ENCODE measurements around the gene ELOF1. TPM values are rescaled to one million over a fixed set of nuclear protein-coding genes. Genes with fewer than 3 reads are reported as not detected.
"Not testable (repeated sequence)": the region's sequence is repeated elsewhere in the genome, so short reads cannot be mapped to it uniquely, and the experiment has no call there.

ELOF1 gene
- total RNA-seq, result 32.1 TPM
- long read RNA-seq, transcript ELOF1-201 (4 exons, 1,019 nt), result major isoform, 14 of 23 reads
- long read RNA-seq, partial matches to known transcripts, result 2 of 23 reads
- long read RNA-seq, other reads (novel, unspliced or antisense), result 7 of 23 reads

DNA sequence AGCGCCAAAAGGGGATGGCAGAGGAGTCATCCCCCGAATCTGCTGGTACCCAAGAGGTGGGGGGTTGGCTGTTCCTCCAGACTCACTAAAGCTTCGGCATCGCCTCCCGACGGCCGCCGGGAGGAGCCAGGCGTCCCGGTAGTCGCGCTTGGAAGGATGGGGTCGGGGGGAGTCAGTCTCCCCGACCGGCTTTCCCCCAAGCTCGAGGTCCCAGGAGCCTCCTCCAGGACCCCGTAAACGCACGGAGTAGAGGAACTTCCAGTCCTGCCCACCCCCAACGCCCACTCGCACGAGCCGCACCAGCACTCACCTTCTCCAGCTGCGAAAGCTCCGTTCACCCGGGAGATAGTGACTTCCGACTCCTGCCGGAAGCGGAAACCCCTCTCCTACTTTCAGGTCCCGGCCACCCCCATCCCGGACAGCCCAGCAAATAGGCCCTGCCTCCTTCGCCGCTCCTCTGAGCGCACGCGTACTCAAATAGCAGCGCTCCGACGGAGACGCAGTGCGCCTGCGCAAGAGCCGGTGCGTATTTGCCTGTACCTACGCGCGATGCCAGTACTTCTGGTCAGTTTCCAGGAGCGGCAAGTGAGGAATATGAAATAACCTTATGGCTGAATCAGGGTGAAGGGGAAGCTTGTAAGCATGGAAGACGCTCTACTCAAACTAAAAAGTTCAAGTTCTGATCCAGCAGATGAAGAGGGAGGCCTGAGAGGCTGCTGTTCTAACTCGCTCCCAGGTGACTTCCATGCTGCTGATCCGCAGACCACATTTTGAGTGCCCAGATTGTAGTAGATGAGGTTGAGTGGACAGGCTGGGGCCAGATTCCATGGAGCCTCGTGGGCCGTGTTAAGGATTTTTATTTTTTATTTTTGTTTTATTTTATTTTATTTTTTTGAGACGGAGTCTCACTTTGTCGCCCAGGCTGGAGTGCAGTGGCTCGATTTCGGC, at the start of gene ELOF1:
Gene ELOF1, minus strand, starts transcription at position 350 of the 948 bp plus-strand sequence. CDS start 4,883 bp downstream, outside the sequence.
- intact Hi-C loops (cut with DNase I), result no loop called here
- DNase-seq (ENCODE audit: low spot score), result peak; percentile 99

DNA sequence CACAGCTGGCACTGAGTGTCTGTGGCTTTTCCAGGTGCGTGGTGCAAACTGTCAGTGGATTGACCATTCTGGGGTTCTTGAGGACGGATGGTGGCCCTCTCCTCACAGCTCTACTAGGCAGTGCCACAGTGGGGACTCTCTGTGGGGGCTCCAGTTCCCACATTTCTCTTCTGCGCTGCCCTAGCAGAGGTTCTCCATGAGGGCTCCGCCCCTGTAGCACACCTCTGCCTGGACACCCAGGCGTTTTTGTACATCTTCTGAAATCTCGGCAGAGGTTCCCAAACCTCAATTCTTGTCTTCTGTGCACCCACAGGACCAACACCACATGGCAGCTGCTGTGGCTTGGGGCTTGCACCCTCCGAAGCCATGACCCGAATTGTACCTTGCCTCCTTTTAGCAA, 47.5 kb upstream of the ELOF1 start:
- intact Hi-C loops (cut with DNase I), result no loop called here
- no peak for DNase-seq (ENCODE audit: low spot score)

DNA sequence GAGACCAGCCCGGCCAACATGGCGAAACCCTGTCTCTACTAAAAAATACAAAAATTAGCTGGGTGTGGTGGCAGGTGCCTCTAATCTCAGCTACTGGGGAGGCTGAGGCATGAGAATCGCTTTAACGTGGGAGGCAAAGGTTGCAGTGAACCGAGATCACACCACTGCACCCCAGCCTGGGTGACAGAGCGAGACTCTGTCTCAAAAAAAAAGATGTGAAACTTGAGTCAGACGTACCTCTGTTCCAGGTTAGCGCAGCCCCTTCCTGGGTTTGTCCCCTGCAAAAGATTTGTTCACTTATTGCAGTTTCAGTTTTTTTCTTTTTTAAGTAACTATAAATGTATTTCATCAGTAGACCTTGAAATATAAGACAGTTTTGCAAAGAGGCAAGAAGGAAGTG, 40.7 kb upstream of the ELOF1 start:
- DNase-seq (ENCODE audit: low spot score); intact Hi-C loops (cut with DNase I): not testable (repeated sequence)

DNA sequence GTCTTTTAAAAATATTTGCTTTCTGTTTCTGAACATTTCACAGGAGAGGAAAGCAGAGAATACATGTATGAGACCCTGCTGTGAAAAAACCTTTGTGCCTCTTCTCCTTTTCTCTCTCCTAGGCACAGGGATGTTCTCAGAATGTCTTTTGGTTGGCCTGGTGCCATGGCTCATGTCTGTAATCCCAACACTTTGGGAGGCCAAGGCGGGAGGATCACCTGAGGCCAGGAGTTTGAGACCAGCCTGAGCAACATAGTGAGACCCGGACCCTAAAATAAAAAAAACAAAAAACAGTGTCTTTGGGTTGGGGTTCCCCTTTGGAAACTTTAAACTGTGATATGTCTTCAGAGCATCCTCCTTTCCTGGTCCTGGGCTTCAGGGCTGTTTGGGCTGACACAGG, 39.7 kb upstream of the ELOF1 start:
- no peak for DNase-seq (ENCODE audit: low spot score)
- intact Hi-C loops (cut with DNase I), result no loop called here

DNA sequence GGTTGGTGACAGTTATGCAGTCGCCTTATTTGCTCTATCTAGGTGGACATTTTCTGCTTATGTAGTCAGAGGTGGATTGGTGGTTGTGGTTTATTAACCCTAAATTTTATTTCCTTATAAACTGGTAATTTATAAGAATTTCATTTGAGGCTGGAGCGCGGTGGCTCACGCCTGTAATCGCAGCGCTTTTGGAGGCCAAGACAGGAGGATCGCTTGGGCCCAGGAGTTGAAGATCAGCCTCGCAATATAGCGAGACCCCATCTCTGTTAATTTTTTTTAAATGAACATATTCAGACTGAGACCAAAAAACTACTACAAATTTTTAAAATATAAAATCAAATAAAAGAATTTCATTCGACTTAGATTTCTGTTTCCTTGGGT, 39.1 kb upstream of the ELOF1 start:
- no peak for DNase-seq (ENCODE audit: low spot score)
- intact Hi-C loops (cut with DNase I), result no loop called here

DNA sequence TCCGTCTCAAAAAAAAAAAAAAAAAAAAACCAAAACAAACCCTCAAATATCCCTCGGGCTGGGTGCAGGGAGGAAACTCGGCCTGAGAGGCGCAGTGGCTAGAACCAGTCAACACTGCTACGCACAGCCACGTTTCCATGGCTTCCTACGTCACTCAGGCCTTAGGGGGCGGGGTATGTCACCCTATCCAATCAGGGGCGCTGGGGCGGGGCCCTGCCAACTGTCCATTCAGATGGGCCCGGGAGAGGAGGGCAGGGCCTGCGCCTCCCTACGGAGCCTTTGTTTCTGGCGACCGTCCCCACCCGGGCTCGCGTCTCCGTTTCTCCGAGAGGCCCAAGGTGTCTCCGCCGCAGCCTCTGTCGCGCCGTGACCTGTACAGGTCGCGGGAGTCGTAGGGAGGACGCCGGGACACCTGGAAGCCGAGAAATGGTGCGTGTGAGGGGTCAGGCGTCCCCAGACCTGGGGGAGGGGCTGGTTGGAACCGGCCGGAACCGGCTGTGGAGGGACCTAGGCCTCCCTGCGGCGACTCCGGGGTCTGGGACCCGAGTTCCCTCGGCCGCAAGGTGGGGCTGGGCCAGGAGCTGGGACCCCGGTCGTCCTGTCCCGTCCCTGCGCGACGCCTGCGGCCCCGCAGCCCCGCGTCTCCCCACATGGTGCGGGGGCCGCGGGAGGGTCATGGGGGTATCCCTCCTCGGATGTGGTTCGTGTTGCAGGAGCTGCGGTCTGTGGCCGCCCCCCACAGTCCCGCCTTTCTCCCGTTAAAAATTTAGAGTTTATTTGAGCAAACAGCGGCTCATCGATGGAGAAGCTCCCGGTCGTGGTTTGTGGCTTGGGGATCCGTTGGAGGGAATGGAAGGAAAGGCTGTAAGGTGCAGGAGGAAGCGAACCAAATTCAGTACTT, 38.4 kb upstream of the ELOF1 start, which contains the start of gene ZNF627:
Gene ZNF627, plus strand, starts transcription at position 282 of the 901 bp plus-strand sequence. Its CDS starts 145 bp downstream, at position 427.
- intact Hi-C loops (cut with DNase I), result no loop called here

DNA sequence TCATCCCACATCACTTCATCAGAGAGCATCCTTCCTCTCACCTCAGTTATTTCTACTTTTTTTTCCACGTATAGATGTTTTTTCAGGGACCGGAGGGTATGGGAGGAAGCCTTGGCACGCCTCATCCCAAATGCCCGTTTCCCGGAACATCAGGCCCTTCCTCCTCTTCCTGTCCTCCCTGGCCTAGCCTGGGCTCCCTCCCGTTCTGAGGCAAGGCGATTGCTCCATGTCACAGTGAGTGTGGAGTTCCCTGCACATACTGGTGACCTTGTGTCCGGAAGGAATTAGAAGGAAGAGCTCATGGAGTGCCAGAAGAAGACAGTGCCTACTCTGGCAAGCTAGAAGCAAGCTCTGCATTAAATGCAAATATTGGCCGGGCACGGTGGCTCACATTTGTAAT, 37.1 kb upstream of the ELOF1 start:
- no peak for DNase-seq (ENCODE audit: low spot score)
- intact Hi-C loops (cut with DNase I), result no loop called here

More for the DNA sequence above, 38.4 kb upstream of the ELOF1 start, which contains the start of gene ZNF627:
- DNase-seq (ENCODE audit: low spot score), result peak; percentile 99

DNA sequence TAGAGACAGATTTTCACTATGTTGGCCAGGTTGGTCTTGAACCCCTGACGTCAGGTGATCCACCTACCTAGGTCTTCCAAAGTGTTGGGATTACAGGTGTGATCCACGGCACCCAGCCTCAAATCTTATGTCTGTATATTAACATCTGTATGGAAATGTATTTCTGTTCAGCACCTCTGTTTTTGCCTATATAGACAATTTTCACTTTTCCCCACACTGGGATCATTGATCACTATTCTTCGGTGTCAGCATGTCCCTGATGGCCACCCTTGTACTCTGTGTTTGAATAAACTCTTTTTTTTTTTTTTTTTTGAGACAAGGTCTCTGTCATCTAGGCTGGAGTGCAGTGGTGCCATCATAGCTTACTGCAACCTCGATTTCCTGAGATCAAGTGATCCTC, 35.1 kb upstream of the ELOF1 start:
- DNase-seq (ENCODE audit: low spot score), result no peak
- intact Hi-C loops (cut with DNase I), result no loop called here

DNA sequence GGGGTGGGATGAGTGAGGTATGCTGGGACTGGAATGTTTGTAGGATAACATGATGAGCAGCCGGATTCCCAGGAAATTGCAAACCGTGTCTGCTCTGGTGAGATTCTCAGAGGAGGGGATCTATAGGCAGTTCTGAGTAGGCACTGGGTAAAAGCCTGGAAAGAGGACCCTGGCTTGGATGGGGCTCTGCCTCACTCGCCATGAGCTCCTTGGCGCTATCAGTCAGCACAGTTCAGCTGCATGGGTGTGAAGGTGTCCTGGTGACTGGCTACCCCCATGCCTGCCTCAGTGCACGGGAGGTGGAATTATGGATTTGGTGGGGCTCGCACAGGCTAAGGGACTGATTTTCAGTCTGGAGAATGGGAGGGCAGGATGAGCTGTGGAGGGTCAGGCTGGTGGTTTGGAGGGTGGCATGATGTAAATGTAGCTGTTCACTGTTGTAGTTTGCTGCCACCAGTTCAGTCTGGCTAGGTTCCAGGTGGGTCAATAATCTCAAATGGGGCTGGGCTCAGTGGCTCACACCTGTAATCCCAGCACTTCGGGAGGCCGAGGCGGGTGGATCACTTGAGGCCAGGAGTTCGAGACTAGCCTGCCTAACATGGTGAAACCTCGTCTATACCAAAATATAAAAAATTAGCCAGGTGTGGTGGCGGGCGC, 29.1 kb upstream of the ELOF1 start:
- no peak for DNase-seq (ENCODE audit: low spot score)
- intact Hi-C loops (cut with DNase I), result loop anchor here (5.0 to 10.0 kb wide), 2 partner anchors 91 to 293 kb away; partner anchors contain the start of gene TSPAN16

DNA sequence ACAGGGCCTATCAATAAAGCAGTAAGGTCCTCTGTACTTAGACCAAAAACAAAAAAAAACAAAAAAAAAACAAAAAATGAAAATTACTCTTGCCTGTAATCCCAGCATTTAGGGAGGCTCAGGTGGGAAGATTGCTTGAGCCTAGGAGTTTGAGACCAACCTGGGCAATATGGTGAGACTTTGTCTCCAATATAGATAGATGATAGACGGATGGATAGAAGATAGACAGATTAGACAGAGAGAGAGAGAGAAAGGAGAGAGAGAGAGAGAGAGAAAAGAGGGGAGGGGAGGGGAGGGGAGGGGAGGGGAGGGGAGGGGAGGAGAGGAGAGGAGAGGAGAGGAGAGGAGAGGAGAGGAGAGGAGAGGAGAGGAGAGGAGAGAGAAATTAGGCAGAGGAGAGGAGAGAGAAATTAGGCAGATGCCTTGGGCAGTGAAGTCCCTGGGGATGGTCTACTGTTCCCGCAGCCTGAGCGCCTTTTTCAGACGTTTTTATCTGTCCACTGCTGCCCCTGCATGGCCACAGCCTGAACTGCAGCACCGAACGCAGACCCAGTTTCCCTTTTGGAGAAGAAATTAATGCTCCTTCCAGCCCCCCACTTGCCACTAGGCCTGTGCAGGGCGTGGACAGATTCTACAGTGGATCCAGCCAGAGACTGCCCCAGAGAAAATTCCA, 28.4 kb upstream of the ELOF1 start:
- intact Hi-C loops (cut with DNase I), result loop anchor here (5.0 to 10.0 kb wide), 2 partner anchors 90 to 293 kb away; partner anchors contain the start of gene TSPAN16
- DNase-seq (ENCODE audit: low spot score), result peak; percentile 87

DNA sequence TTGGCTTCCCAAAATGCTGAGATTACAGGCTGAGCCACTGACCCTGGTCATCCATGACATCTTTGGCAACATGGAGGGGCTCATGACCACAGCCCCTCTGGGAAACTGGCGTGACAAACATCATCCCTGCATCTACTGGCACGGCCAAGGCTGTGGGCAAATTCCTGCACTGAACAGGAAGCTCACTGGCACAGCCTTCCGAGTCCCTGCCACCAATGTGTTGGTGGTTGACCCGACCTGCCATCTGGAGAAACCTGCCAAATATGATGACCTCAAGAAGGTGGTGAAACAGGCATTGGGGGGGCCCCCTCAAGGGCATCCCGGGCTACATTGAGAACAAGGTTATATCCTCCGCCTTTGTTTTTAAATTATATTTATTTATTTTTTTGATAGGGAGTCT, 27.3 kb upstream of the ELOF1 start:
- intact Hi-C loops (cut with DNase I), result loop anchor here (5.0 to 10.0 kb wide), 2 partner anchors 89 to 292 kb away; partner anchors contain the start of gene TSPAN16

DNA sequence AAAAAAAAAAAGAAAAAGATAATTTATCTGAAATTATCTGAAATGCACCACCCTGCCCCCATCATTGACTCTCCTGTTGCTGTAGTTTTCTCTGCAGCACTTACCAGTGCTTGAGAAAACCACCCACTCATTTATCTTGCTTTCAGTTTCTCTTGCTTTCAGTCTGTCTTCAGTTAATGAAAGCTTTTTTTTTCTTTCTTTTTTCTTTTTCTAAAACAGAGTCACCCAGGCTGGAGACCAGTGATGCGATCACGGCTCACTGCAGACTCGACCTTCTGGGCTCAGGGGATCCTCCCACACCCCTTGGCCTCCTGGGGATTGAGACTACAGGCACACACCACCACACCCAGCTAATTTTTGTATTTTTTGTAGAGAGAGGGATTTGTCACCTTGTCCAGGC, 22.7 kb upstream of the ELOF1 start:
- intact Hi-C loops (cut with DNase I), result loop anchor here (10.0 kb wide), 1 partner anchor 287 kb away; the partner anchor contains the start of gene TSPAN16
- no peak for DNase-seq (ENCODE audit: low spot score)

More for the DNA sequence above, 27.3 kb upstream of the ELOF1 start:
- DNase-seq (ENCODE audit: low spot score), result no peak

DNA sequence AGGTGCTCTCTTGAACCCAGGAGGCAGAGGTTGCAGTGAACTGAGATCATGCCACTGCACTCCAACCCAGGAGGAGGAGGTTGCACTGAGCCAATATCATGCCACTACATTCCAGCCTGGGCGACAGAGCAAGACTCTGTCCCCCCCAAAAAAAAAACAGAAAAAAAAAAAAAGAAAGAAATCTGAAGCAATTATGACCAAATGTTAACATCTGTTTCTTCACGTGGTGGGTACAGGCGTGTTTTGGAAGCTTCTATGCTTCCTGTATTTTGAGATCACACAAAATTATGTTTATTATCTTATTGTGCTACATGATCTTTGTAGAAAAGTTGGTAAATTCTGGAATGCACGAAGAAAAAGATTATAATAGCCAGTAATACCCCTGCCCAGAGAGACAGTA, 21.1 kb upstream of the ELOF1 start:
- DNase-seq (ENCODE audit: low spot score), result no peak
- intact Hi-C loops (cut with DNase I), result loop anchor here (10.0 kb wide), 1 partner anchor 285 kb away; the partner anchor contains the start of gene TSPAN16

DNA sequence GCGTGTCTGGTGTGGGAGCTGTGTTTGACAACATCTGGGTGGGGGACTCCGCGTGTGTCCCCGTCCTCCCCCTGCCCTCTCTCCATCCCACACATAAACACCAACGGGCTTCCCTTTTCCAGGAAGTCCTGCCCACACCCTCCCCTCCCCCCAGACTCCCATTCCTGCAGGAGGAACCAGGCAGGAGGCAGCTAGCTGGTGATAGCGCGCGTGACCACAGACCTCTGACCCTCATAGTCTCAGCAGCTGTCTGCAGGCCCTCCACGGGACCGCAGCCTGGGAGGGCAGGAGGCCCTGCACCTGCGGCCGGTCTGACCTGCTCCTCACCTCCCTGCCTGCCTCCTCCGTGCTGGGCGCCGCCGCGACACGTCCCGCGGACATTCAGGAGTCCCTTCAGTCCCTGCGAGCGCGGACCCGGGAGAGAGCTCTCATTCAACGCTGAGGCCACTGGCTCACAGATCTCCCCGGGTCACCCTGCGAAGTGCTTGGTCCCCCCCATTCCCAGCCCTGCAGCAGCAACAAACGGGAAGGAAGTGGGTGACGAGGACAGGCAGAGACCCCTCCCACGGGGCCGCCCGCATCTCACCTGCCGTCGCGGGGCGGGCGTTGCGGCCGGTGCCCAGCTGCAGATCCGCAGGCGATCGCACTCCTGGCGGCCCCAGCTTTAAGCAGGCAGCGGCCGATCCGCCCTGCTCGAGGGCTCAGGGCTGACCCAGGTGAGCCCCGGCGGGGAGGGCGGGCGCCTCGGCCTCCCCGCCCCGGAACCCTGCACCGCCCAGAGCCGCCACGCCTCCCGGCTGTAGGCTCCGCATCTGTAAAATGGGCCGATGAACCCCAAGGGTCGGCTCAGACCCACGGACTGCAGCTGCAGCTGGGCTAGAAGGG, 19.5 kb upstream of the ELOF1 start:
- intact Hi-C loops (cut with DNase I), result no loop called here
- no peak for DNase-seq (ENCODE audit: low spot score)

DNA sequence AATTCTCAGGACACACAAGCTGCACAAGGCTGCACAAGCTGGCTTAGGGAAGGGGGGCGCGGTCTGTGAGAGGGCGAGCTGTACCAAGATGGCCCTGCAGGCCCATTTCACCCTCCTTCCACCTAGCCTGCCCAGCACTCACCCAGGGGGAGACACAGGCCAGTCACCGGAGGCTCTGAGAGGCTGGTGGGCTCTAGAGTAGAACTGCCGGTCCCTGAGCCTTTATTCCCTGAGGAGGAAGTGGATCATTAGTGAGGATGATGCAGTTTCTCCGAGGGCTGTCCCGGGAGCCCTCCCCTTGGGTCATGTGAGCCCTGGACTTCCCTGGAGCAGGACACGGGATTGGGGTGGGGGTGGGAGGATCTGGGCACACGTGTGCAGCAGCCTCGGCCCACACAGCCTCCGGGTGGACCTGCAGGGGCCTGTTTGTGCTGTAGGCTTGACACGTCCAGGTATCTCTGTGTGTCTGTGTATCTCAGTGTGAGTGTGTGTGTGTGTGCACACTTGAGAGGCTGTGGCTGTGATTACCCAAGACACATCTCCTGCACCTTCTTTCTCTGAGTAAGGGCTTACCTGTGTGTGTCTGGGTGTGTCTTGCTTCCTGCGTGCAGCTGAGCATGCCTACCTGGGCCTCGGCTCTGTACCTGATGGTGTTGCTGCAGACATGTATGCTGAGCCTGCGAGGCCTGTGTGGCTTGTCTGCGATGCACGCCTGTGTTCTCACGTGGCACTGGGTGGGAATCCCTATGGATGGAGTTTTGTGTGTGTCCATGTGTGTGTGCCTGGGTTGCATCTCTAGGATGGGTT, 18.6 kb upstream of the ELOF1 start, which contains the start of gene ACP5:
Gene ACP5, minus strand, starts transcription at position 195 of the 807 bp plus-strand sequence. CDS start 328 bp downstream, outside the sequence.
- intact Hi-C loops (cut with DNase I), result no loop called here
- DNase-seq (ENCODE audit: low spot score), result no peak

DNA sequence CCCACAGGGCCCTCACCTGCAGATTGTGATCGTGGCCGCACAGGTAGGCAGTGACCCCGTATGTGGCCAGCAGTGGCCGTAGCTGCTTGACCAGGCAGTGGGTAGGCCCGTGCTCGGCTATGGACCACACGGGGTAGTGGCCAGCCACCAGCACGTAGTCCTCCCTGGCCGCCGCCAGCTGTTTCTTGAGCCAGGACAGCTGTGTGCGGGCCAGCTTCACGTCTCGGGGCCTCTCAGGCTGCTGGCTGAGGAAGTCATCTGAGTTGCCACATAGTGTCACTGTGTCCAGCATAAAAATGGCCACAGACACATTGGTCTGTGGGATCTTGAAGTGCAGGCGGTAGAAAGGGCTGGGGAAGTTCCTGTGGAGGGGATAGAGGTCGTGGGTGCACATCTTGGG, 17.2 kb upstream of the ELOF1 start:
- no peak for DNase-seq (ENCODE audit: low spot score)
- intact Hi-C loops (cut with DNase I), result no loop called here

DNA sequence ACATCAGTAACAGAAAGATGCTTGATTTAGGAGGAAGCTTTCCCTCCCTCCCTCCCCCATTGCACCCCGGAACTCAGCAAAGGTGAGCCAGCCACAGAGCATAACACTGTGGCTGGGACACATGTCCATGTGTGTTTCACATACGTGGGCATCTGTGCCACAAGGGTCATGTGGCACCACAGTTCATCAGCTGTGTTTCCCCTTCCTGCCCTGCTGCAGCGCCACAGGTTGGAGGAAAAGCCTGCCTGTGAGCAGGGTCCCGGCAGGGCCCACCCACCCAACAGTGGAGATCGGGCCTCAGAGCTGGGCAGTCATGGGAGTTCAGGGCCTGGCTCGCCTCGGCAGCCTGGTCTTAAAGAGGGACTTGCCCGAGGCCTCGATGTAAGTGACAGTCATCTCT, 15.7 kb upstream of the ELOF1 start:
- intact Hi-C loops (cut with DNase I), result no loop called here
- DNase-seq (ENCODE audit: low spot score), result no peak

All from cardiac septum (tissue), 1 donor.